Right lobe of liver (tissue), 6 donors: Measurements from ENCODE around the gene ANKRD9. TPM values are rescaled to one million over a fixed set of nuclear protein-coding genes. Genes with fewer than 3 reads are reported as not detected.
"Not testable (repeated sequence)": the region's sequence is repeated elsewhere in the genome, so short reads cannot be mapped to it uniquely, and the experiment has no call there.

Source experiments
- ATAC-seq, 4 donors: fragments of 200-7000 bp; cut with Tn5 transposase; one replicate each; pipeline ENCODE4 v1.9.1; 2020; ENCODE audit warnings: mild to moderate bottlenecking in 4 of 4, moderate library complexity in 4 of 4
- DNase-seq, 3 donors: peaks; one replicate each; pipeline ENCODE4 v3.0.0-alpha.2; 2020
- H3K27ac ChIP-seq, 3 donors: fragments of 200-600 bp; one replicate each; pipeline ENCODE4 v1.8.0; 2022
- H3K27me3 ChIP-seq, 2 donors: fragments of 200-600 bp; one replicate each; pipeline ENCODE4 v1.8.0; 2022
- H3K36me3 ChIP-seq, 4 donors: fragments of 200-600 bp; sonication (generic) in 1 of 4; one replicate each; pipeline versions ENCODE4 v1.5.1 to v1.8.0; 2017 to 2022; ENCODE audit warnings: control low read depth in 1 of 4
- H3K4me1 ChIP-seq, 4 donors: fragments of 200-600 bp; sonication (generic) in 1 of 4; one replicate each; pipeline versions ENCODE4 v1.5.1 to v1.8.0; 2017 to 2022; ENCODE audit warnings: control low read depth in 1 of 4
- H3K4me3 ChIP-seq, 3 donors: fragments of 200-600 bp; one replicate each; pipeline ENCODE4 v1.8.0; 2022
- H3K9me3 ChIP-seq, 4 donors: fragments of 200-600 bp; sonication (generic) in 1 of 4; one replicate each; pipeline versions ENCODE4 v1.5.1 to v1.8.0; 2017 to 2022; ENCODE audit warnings: control low read depth in 1 of 4
- CTCF ChIP-seq, 4 donors: fragments of 200-600 bp in 3 of 4; fragments of 450-650 bp in 1 of 4; IDR thresholded peaks; one replicate each; pipeline versions ENCODE4 v1.5.1 to v1.8.0; 2016 to 2022; ENCODE audit warnings: antibody characterized with exemption in 4 of 4, mild to moderate bottlenecking in 2 of 4
- POLR2A ChIP-seq: fragments of 450-650 bp; IDR thresholded peaks from one replicate; pipeline ENCODE4 v1.6.1; 2017; ENCODE audit warnings: antibody characterized with exemption, mild to moderate bottlenecking
- WGBS: methylation state at CpG from one replicate; pipeline ENCODE4 v1.1.6; 2018; ENCODE audit warnings: low coverage, low lambda C conversion rate; ENCODE audit not compliant: insufficient coverage; ENCODE audit errors: missing lambda C conversion rate; 5-methylcytosine and 5-hydroxymethylcytosine counted together
- intact Hi-C, 2 donors: fragments of 100-400 bp; cut with DNase I; formaldehyde crosslinking; loops; one replicate each; pipeline versions ENCODE4 v1.11.2 to v1.14.1; 2022
- total RNA-seq, 6 experiments: library from RNA; depleted of rRNA in 2 of 6; stranded (reverse); fragments of >200 nt in 2 of 6; fragmentation: NEBNext Ultra II Directional in 3 of 6; extraction: Animal tissue kit (Norgen Biotek cat#: 25700) in 3 of 6; gene quantifications; one replicate each; pipeline versions ENCODE4 v1.1.0 to v1.2.4, GENCODE V29; 2016 to 2023
- donor health status: DM: no; HTN: yes; CAD: no.
- donor health status: DM: no; HTN: no; CAD: no.
- donor health status: DM: no; HTN: no; CAD: no.
- donor health status: DM: no; HTN: yes; CAD: no.
- donor health status: DM: no; HTN: yes; CAD: no.

Gene ANKRD9
- total RNA-seq, 6 experiments from 2014 or later = 7.5 to 33.8 (median 8.9) TPM

- H3K36me3 ChIP-seq = no peaks in the 10 kb centered on the region
- DNase-seq (no peak), ATAC-seq (no peak)
- intact Hi-C loops = no loop called here
- no peak overlapping the region for H3K4me3 ChIP-seq
- no peaks in the 10 kb centered on the region for H3K27me3 ChIP-seq
- peaks cover 0 to 6% (median 3%) of the 10 kb centered on the region in 4 donors for H3K4me1 ChIP-seq
- H3K9me3 ChIP-seq = no peaks in the 10 kb centered on the region
- 54% methylated on average over 3 of the region's 3 CpGs for WGBS
- no peak overlapping the region for H3K27ac ChIP-seq
- TF ChIP-seq CTCF (IDR thresholded peaks at IDR 0.05) = no peak
- no peak for TF ChIP-seq POLR2A
Measured at GRCh38 chr14:102523200-102523568, 13.6 kb upstream of the ANKRD9 start.

GRCh38 chr14:102519709-102520108 is 10.1 kb upstream of the ANKRD9 start:
- 93% methylated on average over 4 of the region's 5 CpGs for WGBS
- intact Hi-C loops = loop anchor here in 1 of 2 donors (5.0 kb wide), 1 partner anchor 82 kb away; no protein-coding TSS in a partner anchor
- DNase-seq, H3K4me3 ChIP-seq, H3K9me3 ChIP-seq, H3K27ac ChIP-seq, H3K27me3 ChIP-seq, H3K36me3 ChIP-seq, ATAC-seq: not testable (repeated sequence)
- peaks cover 0 to 11% (median 3%) of the 10 kb centered on the region in 4 donors for H3K4me1 ChIP-seq

- no peak overlapping the region for H3K27ac ChIP-seq
- no peak overlapping the region for H3K4me3 ChIP-seq
- peaks cover 0 to 5% (median 0%) of the 10 kb centered on the region in 4 donors for H3K4me1 ChIP-seq
- ATAC-seq (no peak), DNase-seq (no peak)
- no CpG with 5 or more reads among the region's 8 CpGs for WGBS
- H3K27me3 ChIP-seq = no peaks in the 10 kb centered on the region
- H3K9me3 ChIP-seq = no peaks in the 10 kb centered on the region
- H3K36me3 ChIP-seq = no peaks in the 10 kb centered on the region
- no peak for TF ChIP-seq CTCF (IDR thresholded peaks at IDR 0.05)
- no peak for TF ChIP-seq POLR2A
- intact Hi-C loops = loop anchor here in 1 of 2 donors (5.0 kb wide), 1 partner anchor 81 kb away; no protein-coding TSS in a partner anchor
Measured at GRCh38 chr14:102518063-102518648, 8.6 kb upstream of the ANKRD9 start.

- no peak for TF ChIP-seq CTCF (IDR thresholded peaks at IDR 0.05)
- no peak for TF ChIP-seq POLR2A
- intact Hi-C loops = loop anchor here in 1 of 2 donors (5.0 kb wide), 1 partner anchor 80 kb away; no protein-coding TSS in a partner anchor
- DNase-seq = peak in 2 of 3 donors; percentile 46 to 57
Measured at GRCh38 chr14:102517392-102518062, 8.0 kb upstream of the ANKRD9 start.

More at GRCh38 chr14:102517392-102518062, 8.0 kb upstream of the ANKRD9 start:
- ATAC-seq = peak in 3 of 4 donors; percentile 6 to 11 (median 11)
- WGBS = 100% methylated on average over 1 of the region's 37 CpGs
- Histone ChIP-seq H3K27me3 (no peaks in the 10 kb centered on the region), H3K36me3 (no peaks in the 10 kb centered on the region), H3K4me1 (peaks cover 0 to 5% (median 0%) of the 10 kb centered on the region in 4 donors), H3K9me3 (no peaks in the 10 kb centered on the region), H3K27ac (peak overlapping the region in 2 of 3 donors; percentile 36 to 57), H3K4me3 (peak overlapping the region; percentile 54 to 68 (median 61))
